Measurements from ENCODE around the gene TIMP2. TPM values are rescaled to one million over a fixed set of nuclear protein-coding genes. Genes with fewer than 3 reads are reported as not detected.

The TIMP2 gene
- total and polyA plus RNA-seq, 2 of the 4 experiments (the other 2 are of a cell fraction): 43.9 to 416 TPM

- H3K9me3 ChIP-seq (ENCODE audit: control insufficient read depth, insufficient read depth, low read length): no peaks in the 10 kb centered on the region
- peak overlapping the region; percentile 82; the same call in 1 of the 2 replicates for H3K23ac ChIP-seq (ENCODE audit: low read depth, low read length)
- CTCF ChIA-PET: no interaction called here
- H3K36me3 ChIP-seq (ENCODE audit: control insufficient read depth, insufficient read depth, low read length): peaks cover 6% of the 10 kb centered on the region
- peak overlapping the region; percentile 70 for H3K56ac ChIP-seq (ENCODE audit: extremely low read depth, insufficient read depth, low read length)
- in situ Hi-C loops (cut with MboI; ENCODE audit: low sequenced_read_pairs) (no loop called here), dilution Hi-C loops (cut with HindIII; ENCODE audit: low sequenced_read_pairs, unreplicated experiment) (no loop called here), intact Hi-C loops (cut with micrococcal nuclease) (loop anchor here (2.0 kb wide), 2 partner anchors 47 to 59 kb away; no protein-coding TSS in a partner anchor)
- no peak overlapping the region for H2BK20ac ChIP-seq (ENCODE audit: low read depth, low read length)
- no peak for DNase-seq
- BruUV-seq (replicated peaks): no TSS peak
- H2AK5ac ChIP-seq (ENCODE audit: low read depth, low read length): peak overlapping the region; percentile 70
- peak overlapping the region; percentile 14 for H2BK5ac ChIP-seq (ENCODE audit: low read depth, low read length, poor library complexity, severe bottlenecking)
- H3K18ac ChIP-seq (ENCODE audit: low read depth, low read length): no peak overlapping the region; the same call in 1 of the 2 replicates
- H3K4me3 ChIP-seq (ENCODE audit: insufficient read depth, low read depth, low read length): peak overlapping the region; percentile 89
- H2BK15ac ChIP-seq (ENCODE audit: low read depth, low read length): peak overlapping the region; percentile 7; the same call in 1 of the 3 replicates
- WGBS, 2 experiments (ENCODE audit: extremely low coverage in 2 of 2, insufficient read length in 1 of 2): 12% methylated on average over 5 of the region's 28 CpGs; no CpG with 5 or more reads in 1 of the 2 experiments
- 0 out of 2 replicates have a peak overlapping the region, but pooled peaks have one; percentile 3 for H2BK120ac ChIP-seq (ENCODE audit: low read depth, low read length)
- H2AK9ac ChIP-seq (replicated peaks; ENCODE audit: low read depth, low read length, poor library complexity): peak overlapping the region; percentile 95
- H3K27me3 ChIP-seq (ENCODE audit: control insufficient read depth, insufficient read depth, low read length): no peaks in the 10 kb centered on the region
- no peak for TF ChIP-seq CEBPB (IDR thresholded peaks at IDR 0.05; ENCODE audit: low read depth, low read length)
- TF ChIP-seq POLR2A (IDR thresholded peaks at IDR 0.05; ENCODE audit: low read depth, low read length): no peak
- TF ChIP-seq BHLHE40 (IDR thresholded peaks at IDR 0.05; ENCODE audit: low read depth, low read length): no peak
- TF ChIP-seq MXI1 (IDR thresholded peaks at IDR 0.05; ENCODE audit: borderline replicate concordance, low read depth, low read length): 0 out of 2 replicates have a peak, but pooled peaks have one; percentile 9
- TF ChIP-seq RFX5 (IDR thresholded peaks at IDR 0.05; ENCODE audit: low read depth, low read length): no peak
- TF ChIP-seq FOS (IDR thresholded peaks at IDR 0.05; ENCODE audit: low read depth, low read length): no peak
- TF ChIP-seq MAFK (IDR thresholded peaks at IDR 0.05; ENCODE audit: low read depth, low read length): no peak
- no peak for TF ChIP-seq CHD1 (IDR thresholded peaks at IDR 0.05; ENCODE audit: low read depth, low read length)
- H3K79me1 ChIP-seq (ENCODE audit: low read depth in 1 of 2, low read length in 2 of 2): peaks cover 0 to 51% of the 10 kb centered on the region in 2 experiments; a peak in 3 of 4 replicates
- H3K14ac ChIP-seq (replicated peaks; ENCODE audit: low read depth, low read length): peak overlapping the region; percentile 88
- H4K5ac ChIP-seq (ENCODE audit: low read depth, low read length): no peak overlapping the region
- POLR2A ChIA-PET (ENCODE audit: unreplicated experiment): interaction anchor here (0.7 to 1.0 kb wide), 2 partner anchors 41 to 177 kb away, joined by 3 to 15 read pairs; no protein-coding TSS in a partner anchor
- peak overlapping the region; percentile 65 for H3K27ac ChIP-seq (ENCODE audit: insufficient read depth, low read length)
- H3K4me2 ChIP-seq (ENCODE audit: low read depth, low read length): peak overlapping the region; percentile 91
- H2AFZ ChIP-seq (replicated peaks; ENCODE audit: low read length, poor library complexity): peak overlapping the region; percentile 59
- peaks cover 31% of the 10 kb centered on the region for H3K4me1 ChIP-seq (ENCODE audit: control insufficient read depth, insufficient read depth, low read length)
- peak overlapping the region in 1 of 2 experiments; percentile 30; a peak in 1 of 4 replicates for H4K8ac ChIP-seq (ENCODE audit: low read depth in 2 of 2, low read length in 2 of 2)
- peak overlapping the region; percentile 86 for H3K9ac ChIP-seq (ENCODE audit: low read depth, low read length)
- H3K4ac ChIP-seq (ENCODE audit: low read depth, low read length): peak overlapping the region; percentile 52
- H4K91ac ChIP-seq (ENCODE audit: insufficient read depth, low read depth, low read length): peak overlapping the region; percentile 32; the same call in 1 of the 2 replicates
- peaks cover 22% of the 10 kb centered on the region for H3K9me1 ChIP-seq (ENCODE audit: insufficient read depth, low read length)
- no peak for ATAC-seq (ENCODE audit: low read depth)
- H4K20me1 ChIP-seq (ENCODE audit: insufficient read depth, low read length): peaks cover 55% of the 10 kb centered on the region
Observed at GRCh38 chr17:78923660-78924453, 1.3 kb downstream of the TIMP2 start.
